Subcutaneous abdominal adipose tissue (tissue), 5 donors: Measurements from ENCODE around the gene HMCN1.

Experiments used
- H3K27ac ChIP-seq: one replicate; pipeline ENCODE4 v1.7.0; 2013; ENCODE audit warnings: low read depth, mild to moderate bottlenecking, inconsistent platforms, low read length, moderate library complexity
- H3K27me3 ChIP-seq, 5 donors: one replicate each; pipeline ENCODE4 v1.7.0; 2013; ENCODE audit warnings: low read length in 5 of 5, inconsistent platforms in 1 of 5; ENCODE audit not compliant: control insufficient read depth in 5 of 5, insufficient read depth in 4 of 5
- H3K36me3 ChIP-seq, 5 donors: one replicate each; pipeline ENCODE4 v1.7.0; 2013; ENCODE audit warnings: low read length in 5 of 5; ENCODE audit not compliant: control insufficient read depth in 5 of 5, insufficient read depth in 5 of 5
- H3K4me1 ChIP-seq, 5 donors: one replicate each; pipeline ENCODE4 v1.7.0; 2013; ENCODE audit warnings: low read length in 5 of 5, mild to moderate bottlenecking in 3 of 5, moderate library complexity in 1 of 5; ENCODE audit not compliant: control insufficient read depth in 5 of 5, insufficient read depth in 5 of 5
- H3K4me3 ChIP-seq, 5 donors: one replicate each; pipeline ENCODE4 v1.7.0; 2013; ENCODE audit warnings: low read length in 5 of 5, low read depth in 1 of 5
- H3K9ac ChIP-seq, 5 donors: one replicate each; pipeline ENCODE4 v1.7.0; 2013; ENCODE audit warnings: low read length in 5 of 5, mild to moderate bottlenecking in 4 of 5, moderate library complexity in 3 of 5
- H3K9me3 ChIP-seq, 5 donors: one replicate each; pipeline ENCODE4 v1.7.0; 2013; ENCODE audit warnings: low read length in 5 of 5; ENCODE audit not compliant: control insufficient read depth in 5 of 5
- donor health status: healthy.
- donor health status: healthy.
- donor health status: healthy.
- donor health status: healthy.
- donor health status: healthy.

The HMCN1 gene

GRCh38 chr1:186093437-186093836 lies 359.2 kb downstream of the HMCN1 start:
- Histone ChIP-seq H3K4me3 (no peak overlapping the region), H3K36me3 (no peaks in the 10 kb centered on the region), H3K27ac (no peak overlapping the region), H3K9me3 (no peaks in the 10 kb centered on the region), H3K4me1 (peaks cover 0 to 11% (median 3%) of the 10 kb centered on the region in 5 donors), H3K27me3 (no peaks in the 10 kb centered on the region), H3K9ac (no peak overlapping the region)

- no peak overlapping the region for H3K9ac ChIP-seq
Observed at GRCh38 chr1:186094172-186094571, 360.0 kb downstream of the HMCN1 start.

DNA sequence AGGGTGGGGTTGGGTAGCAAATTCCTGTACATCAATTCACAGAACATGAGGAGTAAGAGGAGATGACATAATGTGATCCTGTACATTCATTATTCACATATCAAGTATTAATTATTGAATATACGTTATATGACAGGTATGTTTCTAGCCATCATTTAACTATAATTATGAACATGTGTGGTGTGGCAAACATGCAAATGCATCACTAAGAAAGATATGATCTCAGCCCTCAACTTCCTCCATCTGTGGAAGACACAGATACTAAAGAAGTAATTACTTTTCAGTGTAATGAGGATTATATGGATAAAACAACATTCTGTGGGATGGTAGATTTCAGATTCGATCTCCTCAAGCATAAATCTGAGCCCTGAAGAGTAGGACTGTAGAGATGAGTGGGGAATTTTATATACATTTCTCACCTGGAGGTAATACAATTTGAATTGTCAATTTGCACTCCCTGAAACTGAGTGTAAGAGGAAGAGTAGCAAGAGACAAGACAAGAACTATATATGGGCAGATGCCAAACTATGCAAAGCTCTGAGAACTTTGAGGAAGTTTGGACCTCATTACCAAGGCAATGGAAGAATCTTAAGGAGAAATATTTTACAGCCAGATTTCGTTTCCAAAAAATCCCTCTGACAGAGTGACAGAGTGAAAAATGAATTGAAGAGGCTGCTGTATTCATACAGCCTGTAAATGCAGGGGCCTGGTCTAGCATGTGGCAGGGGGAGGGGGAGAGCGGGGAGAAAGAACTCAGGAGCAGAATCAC lies 365.3 kb downstream of the HMCN1 start:
- Histone ChIP-seq H3K9me3 (no peaks in the 10 kb centered on the region), H3K27ac (no peak overlapping the region), H3K36me3 (peaks cover 0 to 2% (median 0%) of the 10 kb centered on the region in 5 donors), H3K9ac (no peak overlapping the region), H3K4me1 (peaks cover 0 to 8% (median 0%) of the 10 kb centered on the region in 5 donors), H3K4me3 (no peak overlapping the region), H3K27me3 (no peaks in the 10 kb centered on the region)

More at GRCh38 chr1:186094172-186094571, 360.0 kb downstream of the HMCN1 start:
- no peak overlapping the region for H3K4me3 ChIP-seq
- peaks cover 0 to 11% (median 3%) of the 10 kb centered on the region in 5 donors for H3K4me1 ChIP-seq
- no peaks in the 10 kb centered on the region for H3K27me3 ChIP-seq
- no peaks in the 10 kb centered on the region for H3K36me3 ChIP-seq
- no peaks in the 10 kb centered on the region for H3K9me3 ChIP-seq
- H3K27ac ChIP-seq = no peak overlapping the region

DNA sequence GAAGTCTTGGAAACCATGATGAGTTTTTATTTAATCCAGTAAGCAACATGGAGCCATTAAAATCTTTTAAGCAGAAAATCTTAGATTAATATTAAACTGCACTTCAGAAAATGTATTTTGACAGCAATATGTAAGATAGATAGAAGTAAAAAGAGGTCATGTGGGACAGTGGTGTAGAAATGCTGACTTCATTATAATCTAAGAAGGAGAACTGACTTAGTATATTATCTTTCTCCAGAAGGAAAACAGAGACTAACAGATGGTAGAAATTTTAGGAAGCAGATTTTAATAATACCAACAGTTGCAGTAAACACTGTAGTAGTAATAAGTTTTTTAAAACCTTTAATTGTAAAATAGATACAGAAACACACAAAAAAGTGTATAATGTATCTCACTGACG lies 367.9 kb downstream of the HMCN1 start:
- peaks cover 0 to 3% (median 0%) of the 10 kb centered on the region in 5 donors for H3K36me3 ChIP-seq
- H3K9me3 ChIP-seq = no peaks in the 10 kb centered on the region
- H3K9ac ChIP-seq = no peak overlapping the region
- peaks cover 0 to 8% (median 0%) of the 10 kb centered on the region in 5 donors for H3K4me1 ChIP-seq
- H3K4me3 ChIP-seq = no peak overlapping the region
- no peaks in the 10 kb centered on the region for H3K27me3 ChIP-seq
- H3K27ac ChIP-seq = peak overlapping the region; percentile 15

DNA sequence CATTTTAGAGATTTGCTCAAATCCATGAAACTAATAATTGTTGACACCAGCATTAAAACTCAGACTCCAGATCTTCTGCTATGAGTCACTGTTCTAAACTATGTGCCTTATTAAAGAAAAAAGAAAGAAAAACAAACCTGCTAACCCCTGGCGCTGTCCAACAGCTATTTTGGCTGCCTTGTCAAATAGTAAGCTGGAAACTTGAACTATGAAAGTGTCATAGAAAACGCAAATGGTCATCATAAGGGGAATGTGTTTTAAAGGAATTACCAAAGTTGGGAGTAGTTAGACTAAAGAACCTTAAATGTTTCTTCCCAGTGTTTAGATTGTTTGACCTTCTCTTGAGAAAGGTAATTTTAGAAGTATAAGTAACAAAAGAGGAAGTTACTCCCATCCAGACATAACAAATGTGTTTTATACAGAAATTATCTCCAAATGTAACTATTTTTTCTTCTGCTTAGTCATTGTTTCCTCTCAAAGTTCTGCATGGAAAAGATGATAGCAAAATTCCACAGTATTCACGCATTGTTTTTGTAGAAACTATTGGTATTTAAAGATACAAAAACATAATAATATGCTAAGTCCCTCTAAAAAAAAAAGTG lies 368.5 kb downstream of the HMCN1 start:
- no peaks in the 10 kb centered on the region for H3K9me3 ChIP-seq
- no peak overlapping the region for H3K9ac ChIP-seq
- peaks cover 0 to 8% (median 0%) of the 10 kb centered on the region in 5 donors for H3K4me1 ChIP-seq
- no peak overlapping the region for H3K4me3 ChIP-seq
- H3K36me3 ChIP-seq = peaks cover 0 to 3% (median 0%) of the 10 kb centered on the region in 5 donors
- peak overlapping the region; percentile 15 for H3K27ac ChIP-seq
- H3K27me3 ChIP-seq = no peaks in the 10 kb centered on the region

- no peak overlapping the region for H3K9ac ChIP-seq
- H3K36me3 ChIP-seq = peaks cover 0 to 6% (median 0%) of the 10 kb centered on the region in 5 donors
- no peaks in the 10 kb centered on the region for H3K27me3 ChIP-seq
- H3K27ac ChIP-seq = no peak overlapping the region
- H3K4me3 ChIP-seq = no peak overlapping the region
- H3K4me1 ChIP-seq = peaks cover 0 to 8% (median 0%) of the 10 kb centered on the region in 5 donors
- no peaks in the 10 kb centered on the region for H3K9me3 ChIP-seq
Observed at GRCh38 chr1:186104459-186104858, 370.3 kb downstream of the HMCN1 start.

DNA sequence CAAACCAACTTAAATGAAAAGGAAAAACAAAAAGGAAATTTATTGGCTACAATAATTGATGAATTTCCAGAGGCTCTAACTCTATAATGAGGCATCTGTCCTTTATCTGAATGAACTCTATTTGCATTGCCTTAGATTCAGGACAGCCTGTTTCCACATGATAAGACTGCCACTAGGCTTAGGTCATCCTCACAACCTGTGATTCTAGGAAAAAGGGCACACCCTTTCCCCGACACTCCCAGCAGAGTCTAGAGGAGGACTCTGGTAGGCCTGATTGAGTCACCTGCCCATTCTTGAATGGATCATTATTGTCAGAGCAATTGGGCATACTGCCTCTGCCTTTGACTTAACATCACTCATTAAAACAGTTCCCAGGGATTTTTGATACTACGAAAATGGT lies 378.1 kb downstream of the HMCN1 start:
- H3K4me1 ChIP-seq = no peaks in the 10 kb centered on the region
- no peak overlapping the region for H3K27ac ChIP-seq
- peaks cover 0 to 12% (median 9%) of the 10 kb centered on the region in 5 donors for H3K36me3 ChIP-seq

GRCh38 chr1:186113461-186113860 lies 379.3 kb downstream of the HMCN1 start:
- H3K4me1 ChIP-seq = no peaks in the 10 kb centered on the region
- H3K27ac ChIP-seq = no peak overlapping the region
- H3K36me3 ChIP-seq = peaks cover 0 to 13% (median 9%) of the 10 kb centered on the region in 5 donors
- no peaks in the 10 kb centered on the region for H3K9me3 ChIP-seq
- H3K9ac ChIP-seq = no peak overlapping the region
- no peaks in the 10 kb centered on the region for H3K27me3 ChIP-seq
- H3K4me3 ChIP-seq = no peak overlapping the region

More for the DNA sequence above, 378.1 kb downstream of the HMCN1 start:
- no peaks in the 10 kb centered on the region for H3K9me3 ChIP-seq
- no peak overlapping the region for H3K9ac ChIP-seq
- no peaks in the 10 kb centered on the region for H3K27me3 ChIP-seq
- no peak overlapping the region for H3K4me3 ChIP-seq

GRCh38 chr1:186118724-186119123 lies 384.5 kb downstream of the HMCN1 start:
- peaks cover 0 to 21% (median 12%) of the 10 kb centered on the region in 5 donors for H3K36me3 ChIP-seq
- no peaks in the 10 kb centered on the region for H3K9me3 ChIP-seq
- H3K27ac ChIP-seq = no peak overlapping the region
- no peak overlapping the region for H3K9ac ChIP-seq
- H3K4me1 ChIP-seq = no peaks in the 10 kb centered on the region
- H3K4me3 ChIP-seq = no peak overlapping the region
- H3K27me3 ChIP-seq = no peaks in the 10 kb centered on the region

GRCh38 chr1:186122837-186123236 lies 388.6 kb downstream of the HMCN1 start:
- H3K4me3 ChIP-seq = no peak overlapping the region
- H3K9me3 ChIP-seq = no peaks in the 10 kb centered on the region
- H3K4me1 ChIP-seq = no peaks in the 10 kb centered on the region
- H3K36me3 ChIP-seq = peaks cover 0 to 12% (median 9%) of the 10 kb centered on the region in 5 donors
- no peak overlapping the region for H3K27ac ChIP-seq
- H3K27me3 ChIP-seq = no peaks in the 10 kb centered on the region
- no peak overlapping the region for H3K9ac ChIP-seq
